Ishikawa (cell line): Measurements from ENCODE around the gene BEND6.

Experiments
- CREB1 ChIP-seq: IDR thresholded peaks from 2 replicates; pipeline ENCODE4 v1.6.1; 2012; ENCODE audit warnings: low read depth
- EGR1 ChIP-seq: IDR thresholded peaks from 2 replicates; pipeline ENCODE4 v1.6.1; 2012
- EP300 ChIP-seq: IDR thresholded peaks from 2 replicates; pipeline ENCODE4 v1.6.1; 2012; ENCODE audit warnings: borderline replicate concordance
- RAD21 ChIP-seq: IDR thresholded peaks from 2 replicates; pipeline ENCODE4 v1.6.1; 2012; ENCODE audit warnings: low read depth
- TAF1 ChIP-seq: IDR thresholded peaks from 2 replicates; pipeline ENCODE4 v1.6.1; 2012; ENCODE audit warnings: low read depth, mild to moderate bottlenecking
- TEAD4 ChIP-seq: IDR thresholded peaks from 2 replicates; pipeline ENCODE4 v1.6.1; 2012
- USF1 ChIP-seq: IDR thresholded peaks from 2 replicates; pipeline ENCODE4 v1.6.1; 2012
- YY1 ChIP-seq: IDR thresholded peaks from 2 replicates; pipeline ENCODE4 v1.6.1; 2012; ENCODE audit warnings: low read depth
- TF ChIP-seq, protein P1 (sequence below): IDR thresholded peaks from 2 replicates; pipeline ENCODE4 v1.6.1; 2012; ENCODE audit warnings: low read depth, mild to moderate bottlenecking

- TF ChIP-seq EGR1 (no peak), TEAD4 (no peak), CREB1 (no peak), TAF1 (no peak), RAD21 (no peak), USF1 (no peak), YY1 (no peak), EP300 (no peak)
- TF ChIP-seq, protein P1, sequence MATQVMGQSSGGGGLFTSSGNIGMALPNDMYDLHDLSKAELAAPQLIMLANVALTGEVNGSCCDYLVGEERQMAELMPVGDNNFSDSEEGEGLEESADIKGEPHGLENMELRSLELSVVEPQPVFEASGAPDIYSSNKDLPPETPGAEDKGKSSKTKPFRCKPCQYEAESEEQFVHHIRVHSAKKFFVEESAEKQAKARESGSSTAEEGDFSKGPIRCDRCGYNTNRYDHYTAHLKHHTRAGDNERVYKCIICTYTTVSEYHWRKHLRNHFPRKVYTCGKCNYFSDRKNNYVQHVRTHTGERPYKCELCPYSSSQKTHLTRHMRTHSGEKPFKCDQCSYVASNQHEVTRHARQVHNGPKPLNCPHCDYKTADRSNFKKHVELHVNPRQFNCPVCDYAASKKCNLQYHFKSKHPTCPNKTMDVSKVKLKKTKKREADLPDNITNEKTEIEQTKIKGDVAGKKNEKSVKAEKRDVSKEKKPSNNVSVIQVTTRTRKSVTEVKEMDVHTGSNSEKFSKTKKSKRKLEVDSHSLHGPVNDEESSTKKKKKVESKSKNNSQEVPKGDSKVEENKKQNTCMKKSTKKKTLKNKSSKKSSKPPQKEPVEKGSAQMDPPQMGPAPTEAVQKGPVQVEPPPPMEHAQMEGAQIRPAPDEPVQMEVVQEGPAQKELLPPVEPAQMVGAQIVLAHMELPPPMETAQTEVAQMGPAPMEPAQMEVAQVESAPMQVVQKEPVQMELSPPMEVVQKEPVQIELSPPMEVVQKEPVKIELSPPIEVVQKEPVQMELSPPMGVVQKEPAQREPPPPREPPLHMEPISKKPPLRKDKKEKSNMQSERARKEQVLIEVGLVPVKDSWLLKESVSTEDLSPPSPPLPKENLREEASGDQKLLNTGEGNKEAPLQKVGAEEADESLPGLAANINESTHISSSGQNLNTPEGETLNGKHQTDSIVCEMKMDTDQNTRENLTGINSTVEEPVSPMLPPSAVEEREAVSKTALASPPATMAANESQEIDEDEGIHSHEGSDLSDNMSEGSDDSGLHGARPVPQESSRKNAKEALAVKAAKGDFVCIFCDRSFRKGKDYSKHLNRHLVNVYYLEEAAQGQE, result no peak
These were observed 31.7 kb downstream of the BEND6 start for GRCh38 chr6:56986611-56987010.
